ENCODE measurements around the gene HSP90AA1. TPM values are rescaled to one million over a fixed set of nuclear protein-coding genes. Genes with fewer than 3 reads are reported as not detected.
"Not testable (repeated sequence)": the region's sequence is repeated elsewhere in the genome, so short reads cannot be mapped to it uniquely, and the experiment has no call there.

Gene HSP90AA1
- total and polyA plus RNA-seq, 12 donors, result 315 to 612 (median 451) TPM

DNA sequence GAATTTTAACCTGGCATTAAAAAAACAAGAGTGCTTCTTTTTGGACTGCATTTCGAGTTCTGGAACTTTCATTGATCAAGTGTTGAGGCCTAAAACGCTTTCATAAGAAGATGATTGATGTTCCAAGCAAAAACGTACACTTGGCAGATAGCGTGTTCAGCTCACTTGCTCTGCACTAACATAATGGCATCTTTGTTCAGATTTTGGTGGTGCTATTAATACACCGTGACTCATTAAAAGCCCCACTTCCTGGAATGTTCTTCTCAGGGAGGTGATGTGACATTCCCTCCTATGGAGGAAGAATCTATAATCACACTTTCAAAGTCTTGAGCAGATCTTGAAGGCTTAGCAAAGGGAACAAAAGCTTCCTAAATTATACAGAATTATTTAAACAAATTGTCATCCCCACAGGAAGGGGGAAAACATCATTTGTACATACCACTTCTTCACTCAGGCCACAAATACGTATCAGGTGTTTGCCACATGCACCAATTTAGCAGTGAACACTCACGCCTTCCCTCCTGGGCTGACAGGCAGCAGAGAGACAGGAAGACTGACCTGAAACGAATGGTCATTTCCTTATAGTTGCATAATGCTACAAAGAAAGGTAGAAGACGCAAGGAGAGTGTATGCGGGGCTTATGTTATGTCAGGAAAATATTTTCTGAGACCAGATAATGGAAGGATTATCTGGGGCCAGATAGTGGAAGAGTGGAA, 15.4 kb downstream of the HSP90AA1 start:
- TF ChIP-seq, protein P1, sequence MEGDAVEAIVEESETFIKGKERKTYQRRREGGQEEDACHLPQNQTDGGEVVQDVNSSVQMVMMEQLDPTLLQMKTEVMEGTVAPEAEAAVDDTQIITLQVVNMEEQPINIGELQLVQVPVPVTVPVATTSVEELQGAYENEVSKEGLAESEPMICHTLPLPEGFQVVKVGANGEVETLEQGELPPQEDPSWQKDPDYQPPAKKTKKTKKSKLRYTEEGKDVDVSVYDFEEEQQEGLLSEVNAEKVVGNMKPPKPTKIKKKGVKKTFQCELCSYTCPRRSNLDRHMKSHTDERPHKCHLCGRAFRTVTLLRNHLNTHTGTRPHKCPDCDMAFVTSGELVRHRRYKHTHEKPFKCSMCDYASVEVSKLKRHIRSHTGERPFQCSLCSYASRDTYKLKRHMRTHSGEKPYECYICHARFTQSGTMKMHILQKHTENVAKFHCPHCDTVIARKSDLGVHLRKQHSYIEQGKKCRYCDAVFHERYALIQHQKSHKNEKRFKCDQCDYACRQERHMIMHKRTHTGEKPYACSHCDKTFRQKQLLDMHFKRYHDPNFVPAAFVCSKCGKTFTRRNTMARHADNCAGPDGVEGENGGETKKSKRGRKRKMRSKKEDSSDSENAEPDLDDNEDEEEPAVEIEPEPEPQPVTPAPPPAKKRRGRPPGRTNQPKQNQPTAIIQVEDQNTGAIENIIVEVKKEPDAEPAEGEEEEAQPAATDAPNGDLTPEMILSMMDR (IDR thresholded peaks at IDR 0.05), result no peak
- intact Hi-C loops (cut with DNase I), result no loop called here
- Histone ChIP-seq H3K4me1 (no peaks in the 10 kb centered on the region), H3K9me3 (peaks cover 0 to 9% (median 0%) of the 10 kb centered on the region in 11 donors), H3K27me3 (no peaks in the 10 kb centered on the region), H3K36me3 (no peaks in the 10 kb centered on the region), H3K27ac (peak overlapping the region in 1 of 10 donors; percentile 14), H3K4me3 (no peak overlapping the region)
- DNase-seq (no peak), ATAC-seq (no peak)
- 55 to 67% methylated on average over 10 of the region's 10 CpGs for WGBS, 2 donors

DNA sequence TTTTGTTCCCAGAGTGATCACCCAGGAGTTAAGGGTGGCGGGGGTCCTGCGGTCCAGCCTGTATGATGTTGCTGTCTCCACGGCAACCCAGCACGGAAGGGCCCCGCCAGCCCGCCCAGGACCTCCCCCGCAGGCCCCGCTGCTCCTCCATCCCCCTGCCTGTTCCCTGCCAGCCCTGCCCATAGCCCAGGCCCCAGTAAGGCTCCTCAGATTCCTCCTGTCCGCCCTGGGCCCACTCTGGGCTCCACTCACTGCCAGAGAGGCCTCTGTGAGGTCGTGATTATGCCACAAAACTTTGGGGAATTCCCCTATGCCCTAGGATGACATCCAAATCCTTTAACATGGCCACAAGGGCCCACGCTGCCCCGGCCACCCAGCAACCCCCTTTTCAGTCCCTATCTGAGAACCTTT, 20.8 kb downstream of the HSP90AA1 start:
- DNase-seq (no peak), ATAC-seq (no peak)
- TF ChIP-seq, protein P1 (IDR thresholded peaks at IDR 0.05), result no peak
- H3K4me3 ChIP-seq, result no peak overlapping the region
- no peaks in the 10 kb centered on the region for H3K36me3 ChIP-seq
- peaks cover 0 to 9% (median 0%) of the 10 kb centered on the region in 11 donors for H3K9me3 ChIP-seq
- no peak overlapping the region for H3K27ac ChIP-seq
- 84 to 91% methylated on average over 12 of the region's 12 CpGs for WGBS, 2 donors
- no peaks in the 10 kb centered on the region for H3K27me3 ChIP-seq
- H3K4me1 ChIP-seq, result peaks cover 0 to 12% (median 7%) of the 10 kb centered on the region in 9 donors
- intact Hi-C loops (cut with DNase I), result loop anchor here in 1 of 10 donors (10.0 kb wide), 1 partner anchor 249 kb away; the partner anchor contains the start of gene ZNF839

DNA sequence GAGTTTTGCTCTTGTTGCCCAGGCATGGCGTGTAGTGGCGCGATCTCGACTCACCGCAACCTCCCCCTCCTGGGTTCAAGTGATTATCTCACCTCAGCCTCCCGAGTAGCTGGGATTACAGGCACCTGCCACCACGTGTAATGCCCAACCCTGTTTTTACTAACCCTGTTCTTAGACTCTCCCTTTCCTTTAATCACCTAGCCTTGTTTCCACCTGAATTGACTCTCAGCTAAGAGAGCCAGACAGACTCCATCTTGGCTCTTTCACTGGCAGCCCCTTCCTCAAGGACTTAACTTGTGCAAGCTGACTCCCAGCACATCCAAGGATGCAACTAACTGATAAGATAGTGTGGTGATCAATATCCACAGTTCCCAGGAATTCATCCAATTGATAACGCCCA, 22.3 kb downstream of the HSP90AA1 start:
- not testable (repeated sequence) for ATAC-seq, DNase-seq
- intact Hi-C loops (cut with DNase I), result loop anchor here in 3 of 10 donors (5.0 to 10.0 kb wide), 2 partner anchors 33 to 250 kb away; partner anchors contain the start of gene ZNF839 (in 1 of the 3)

DNA sequence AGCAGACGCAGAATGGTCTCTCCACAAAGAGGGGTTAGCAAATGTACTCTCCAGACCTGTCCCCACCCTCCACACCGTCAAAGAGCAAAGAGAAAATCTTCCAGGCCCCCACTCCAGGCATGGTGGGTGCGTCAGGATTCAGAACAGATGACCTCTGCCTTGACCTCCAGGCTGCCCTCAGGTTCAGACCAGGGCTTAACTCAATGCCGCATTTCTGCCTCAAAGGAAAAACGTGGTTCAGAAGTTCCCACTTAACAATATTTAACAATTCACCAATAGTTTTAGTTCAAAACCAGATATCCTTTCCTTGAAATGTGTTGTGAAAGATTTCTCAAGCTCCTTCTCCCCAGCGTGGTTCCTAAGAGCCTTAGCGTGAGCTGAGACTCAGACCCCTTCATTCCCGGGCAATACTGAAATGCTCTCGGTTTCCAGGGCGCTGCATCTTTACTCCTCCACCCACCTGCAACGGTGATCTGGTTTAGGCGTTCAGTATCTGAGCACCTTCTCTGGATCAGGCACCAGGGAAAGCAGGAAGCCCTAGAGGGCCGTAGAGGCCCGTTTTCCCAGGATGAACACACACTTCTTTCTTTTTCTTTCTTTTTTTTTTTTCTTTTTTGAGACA, 22.9 kb downstream of the HSP90AA1 start:
- Histone ChIP-seq H3K36me3 (no peaks in the 10 kb centered on the region), H3K27ac (peak overlapping the region in 1 of 10 donors; percentile 30), H3K4me1 (peaks cover 0 to 19% (median 7%) of the 10 kb centered on the region in 9 donors), H3K4me3 (no peak overlapping the region), H3K9me3 (peaks cover 0 to 8% (median 0%) of the 10 kb centered on the region in 11 donors), H3K27me3 (no peaks in the 10 kb centered on the region)
- TF ChIP-seq, protein P1 (IDR thresholded peaks at IDR 0.05), result no peak
- 74 to 83% methylated on average over 14 of the region's 14 CpGs for WGBS, 2 donors
- no peak for DNase-seq
- peak in 1 of 8 donors; percentile 16 for ATAC-seq
- intact Hi-C loops (cut with DNase I), result loop anchor here in 8 of 10 donors (1.0 to 10.0 kb wide), 4 partner anchors 32 to 251 kb away; partner anchors contain the start of gene ZNF839 (in 1 of the 8)

More for the DNA sequence above, 22.3 kb downstream of the HSP90AA1 start:
- H3K9me3 ChIP-seq, H3K27ac ChIP-seq, H3K36me3 ChIP-seq, H3K4me3 ChIP-seq, H3K27me3 ChIP-seq: not testable (repeated sequence)
- 90% methylated on average over 8 of the region's 8 CpGs for WGBS, 2 donors
- peaks cover 0 to 19% (median 7%) of the 10 kb centered on the region in 9 donors for H3K4me1 ChIP-seq

Measured in heart right ventricle (tissue), 16 donors.